GM21390 (cell line): ENCODE results near the gene NRF1.

Experiments used
- ATAC-seq: cut with Tn5 transposase; IDR thresholded peaks from one replicate; pipeline ENCODE4 v1.9.1; 2021; ENCODE audit not compliant: unreplicated experiment

The NRF1 gene

DNA sequence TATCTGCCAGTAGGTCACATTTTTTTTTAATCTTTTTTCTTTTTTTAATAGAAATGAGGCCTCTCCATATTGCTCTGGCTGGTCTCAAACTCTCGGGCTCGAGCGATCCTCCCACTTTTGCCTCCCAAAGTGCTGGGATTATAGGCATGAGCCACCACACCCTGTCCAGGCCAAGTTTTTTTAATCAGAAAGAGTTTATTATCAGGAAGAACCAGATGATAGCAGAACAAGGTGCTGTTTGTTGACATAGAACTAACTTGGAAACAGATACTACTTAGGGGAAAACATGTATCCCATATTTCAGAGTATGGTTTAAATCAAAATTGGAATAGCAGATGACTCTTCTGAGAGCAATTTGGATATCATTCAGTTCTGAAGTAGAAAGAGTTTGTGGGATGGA is 118.6 kb downstream of the NRF1 start:
- ATAC-seq: no peak

DNA sequence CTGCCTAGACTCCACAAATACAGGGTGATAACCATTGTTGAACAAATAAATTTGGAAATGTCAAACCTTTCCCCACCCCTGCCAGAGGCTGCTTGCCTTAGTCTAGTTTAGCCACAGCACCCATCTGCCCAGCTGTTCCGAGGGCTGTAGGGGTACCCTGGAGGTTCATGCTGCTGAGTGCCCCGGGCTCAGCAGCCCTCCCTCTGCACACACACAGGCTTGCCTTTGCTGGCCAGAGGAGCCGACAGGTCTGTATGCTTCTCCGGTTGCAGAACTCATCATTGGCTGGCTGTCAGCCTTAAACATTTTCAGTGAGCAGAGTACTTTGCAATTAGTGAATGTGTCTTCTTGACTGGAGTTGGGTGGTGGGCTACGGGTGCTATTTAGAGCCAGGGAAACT is 122.9 kb downstream of the NRF1 start:
- ATAC-seq: no peak

DNA sequence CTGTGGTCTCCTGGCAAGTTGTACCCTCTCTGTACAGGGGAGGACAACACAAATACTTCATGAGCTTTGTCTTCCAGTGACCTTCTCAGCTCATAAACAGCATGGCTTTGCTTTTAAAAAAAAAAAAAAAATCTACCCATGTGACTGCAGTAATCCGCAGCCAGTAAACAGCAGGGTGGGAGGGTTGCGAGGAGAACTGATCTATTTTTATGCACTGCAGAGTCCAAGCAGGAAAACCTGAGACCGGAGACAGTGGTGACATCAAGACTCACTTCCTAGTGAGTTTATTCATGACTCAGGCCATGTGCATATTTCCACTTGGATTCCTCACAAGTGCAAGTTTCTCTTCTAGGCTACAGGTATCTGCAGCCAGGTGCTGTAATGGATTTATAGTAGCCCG is 127.9 kb downstream of the NRF1 start:
- no peak for ATAC-seq

DNA sequence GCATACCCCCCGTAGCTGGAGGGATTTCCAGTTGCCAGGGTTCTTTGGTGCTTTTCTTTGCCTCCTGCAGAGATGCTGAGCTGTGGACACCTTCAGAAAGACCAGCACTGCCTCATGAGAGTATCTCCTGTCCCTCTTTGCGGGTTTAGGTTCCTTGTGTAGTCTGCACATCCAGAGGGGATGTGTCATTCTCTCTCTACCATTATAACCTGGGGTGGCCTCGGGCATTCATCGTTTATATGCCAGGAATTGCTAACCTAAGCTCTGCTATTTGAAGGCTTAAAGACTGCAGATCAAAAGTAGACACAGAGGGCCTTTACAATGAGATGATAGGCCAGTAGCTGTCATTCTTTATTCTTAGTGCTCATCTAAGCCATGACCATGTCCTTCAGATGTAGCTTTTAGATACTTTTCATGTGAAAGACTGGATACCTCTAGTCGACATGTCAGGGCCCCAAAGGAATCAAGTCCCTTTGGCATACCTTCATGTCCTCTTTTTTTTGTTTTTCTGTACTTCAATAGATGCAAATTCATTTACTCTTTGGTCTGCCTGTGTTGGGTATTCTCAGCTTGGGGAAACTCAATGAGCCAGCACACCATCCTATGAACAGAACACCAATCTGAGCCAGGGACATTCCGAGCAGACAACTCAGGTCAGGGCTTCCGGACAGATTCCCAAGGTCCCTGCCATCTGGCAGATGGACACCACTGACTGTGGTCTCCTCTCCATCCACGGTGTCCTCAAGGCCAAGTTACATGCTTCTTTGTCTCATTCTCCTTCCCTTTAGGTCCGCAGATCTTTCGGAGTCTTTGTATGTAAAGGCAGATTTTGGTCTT is 129.3 kb downstream of the NRF1 start:
- no peak for ATAC-seq

DNA sequence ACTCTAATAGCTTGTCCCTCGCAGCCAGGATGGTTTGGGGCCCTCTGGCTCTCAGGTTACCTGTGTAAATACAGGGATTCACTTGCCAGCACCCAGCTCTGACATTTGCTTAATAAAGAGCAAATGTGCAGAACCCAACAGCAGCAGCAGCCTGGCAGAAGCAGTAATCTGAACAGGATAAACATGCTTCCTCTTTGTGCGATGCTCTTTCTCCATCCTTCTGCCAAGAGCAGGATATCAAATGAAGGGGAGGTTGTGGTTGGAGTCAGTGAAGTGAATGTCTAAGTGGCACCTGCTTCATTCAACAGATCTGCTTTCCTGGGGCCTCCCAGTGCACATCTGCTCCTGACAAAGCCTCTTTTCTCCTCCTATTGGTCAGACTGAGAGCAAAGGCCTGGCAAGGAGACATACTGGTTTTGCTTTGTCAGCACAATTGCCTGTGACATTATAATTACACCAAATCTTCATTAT is 130.3 kb downstream of the NRF1 start:
- ATAC-seq: no peak

DNA sequence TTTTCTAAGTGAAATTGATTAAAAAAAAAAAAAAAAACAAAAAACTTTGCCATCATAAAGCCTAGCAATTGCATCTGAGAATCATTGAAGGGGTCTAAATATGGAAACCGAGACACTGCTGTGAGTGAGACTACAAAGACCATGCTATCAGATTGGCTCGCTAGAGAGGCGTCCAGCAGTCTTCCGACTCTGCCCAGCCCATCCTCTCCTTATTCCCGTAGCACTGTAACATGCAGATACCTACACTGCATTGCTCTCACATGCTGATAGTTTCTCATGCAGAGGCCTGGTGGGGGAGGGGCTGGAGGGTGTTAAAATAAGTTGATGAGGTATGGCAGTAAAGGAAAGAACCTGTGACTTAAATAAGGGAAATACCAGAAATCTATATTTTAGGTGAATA is 130.7 kb downstream of the NRF1 start:
- no peak for ATAC-seq

DNA sequence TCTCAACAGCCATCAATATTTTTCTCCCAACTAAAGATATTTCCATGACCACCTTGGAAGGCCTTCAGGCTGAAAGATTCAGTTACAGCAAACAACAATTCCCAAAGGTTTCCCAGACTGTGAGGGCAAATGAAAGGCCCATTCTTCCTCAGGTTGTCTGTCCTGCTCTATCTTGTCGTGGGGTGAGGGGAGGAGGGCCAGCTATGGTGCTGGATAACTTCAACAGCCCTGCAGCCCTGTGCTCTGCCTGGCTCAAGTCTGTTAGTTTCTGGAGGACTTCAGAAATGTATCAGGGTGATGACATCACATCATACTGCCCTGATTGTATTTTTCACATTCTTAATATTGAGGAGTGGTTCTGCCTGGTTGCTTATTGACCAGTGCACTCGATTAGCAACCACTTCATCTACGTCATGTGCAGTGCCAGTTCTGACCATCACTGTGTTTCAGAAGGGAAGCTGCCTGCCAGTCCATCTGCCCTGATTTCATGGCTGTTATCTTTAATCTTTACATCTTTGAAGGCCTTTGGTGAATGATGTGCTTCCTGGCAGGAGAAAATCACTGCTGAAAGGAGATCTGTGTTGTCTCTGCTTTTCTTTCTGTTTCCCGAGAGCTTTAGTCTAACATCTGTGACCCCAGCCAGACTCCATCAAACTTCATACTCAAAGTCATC is 135.5 kb downstream of the NRF1 start:
- no peak for ATAC-seq

DNA sequence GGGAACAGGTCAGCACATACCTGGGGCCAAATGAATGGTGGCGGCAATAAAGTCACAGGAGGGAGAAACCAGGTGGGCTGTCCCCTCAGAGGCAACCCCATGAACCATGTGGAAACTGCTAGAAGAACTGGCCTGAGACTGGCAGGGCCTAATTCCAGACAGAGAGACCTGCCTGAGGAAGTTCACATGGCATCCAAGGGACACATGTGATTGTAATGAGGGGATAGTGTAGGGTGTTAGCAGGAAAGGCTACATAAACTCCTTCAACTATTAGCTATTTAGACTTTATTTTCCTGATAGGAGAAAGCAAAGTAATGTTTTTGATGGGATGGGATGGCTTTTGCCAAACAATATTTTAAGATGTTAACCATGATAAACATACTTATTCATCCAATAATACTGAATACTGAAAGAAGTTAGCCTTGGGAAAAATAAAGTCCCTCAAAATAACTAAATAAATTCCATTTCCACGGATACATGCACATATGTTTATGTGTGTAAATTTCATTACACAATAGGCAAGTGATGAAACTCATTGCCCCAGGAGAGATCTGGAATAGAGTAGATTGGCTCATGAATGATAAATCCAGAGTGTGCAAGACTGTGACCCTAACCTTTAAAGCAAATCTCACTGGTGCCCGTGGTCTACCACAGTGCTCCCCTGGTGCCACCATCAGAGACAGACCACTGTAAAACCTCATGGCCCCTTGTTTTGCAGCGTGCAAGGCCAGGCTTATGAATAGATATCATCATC is 137.0 kb downstream of the NRF1 start:
- no peak for ATAC-seq

DNA sequence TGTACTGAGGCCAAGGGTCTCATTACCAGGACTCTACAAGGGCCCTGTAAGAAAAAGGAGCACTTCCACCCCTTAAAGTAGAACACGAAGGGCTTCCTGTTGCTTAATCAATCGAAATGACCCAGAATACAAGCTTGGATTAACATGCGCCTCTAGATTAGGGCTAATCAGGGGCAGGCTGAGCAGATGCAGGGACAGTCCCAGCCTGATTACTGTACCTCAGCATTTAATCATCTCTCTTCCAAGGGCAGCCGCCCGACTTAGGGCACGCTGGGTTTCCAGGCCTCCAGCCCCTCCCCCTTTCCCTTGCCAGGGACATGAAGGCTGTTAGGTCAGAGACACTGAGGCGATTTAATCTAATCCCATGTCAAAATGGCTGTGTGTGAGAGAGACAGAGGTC is 138.6 kb downstream of the NRF1 start:
- no peak for ATAC-seq

DNA sequence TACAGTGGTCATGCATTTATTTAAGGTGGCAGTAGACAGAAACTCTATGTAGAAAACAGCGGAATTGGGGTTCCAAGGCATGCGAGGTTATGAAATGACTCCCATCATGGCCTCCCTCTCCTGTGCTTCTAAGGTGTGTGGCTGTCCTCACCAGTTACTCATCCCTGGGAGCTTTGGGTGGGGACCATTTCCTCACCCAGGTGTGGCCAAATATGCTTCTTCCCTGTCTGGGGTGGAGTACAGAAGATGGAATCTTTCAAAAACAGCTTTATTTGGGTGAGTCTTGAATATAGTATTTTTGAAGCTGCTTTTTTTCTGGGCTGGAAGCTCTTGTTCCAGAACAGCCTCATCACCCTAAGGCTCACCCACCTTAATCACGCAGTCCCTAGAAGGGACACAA is 139.0 kb downstream of the NRF1 start:
- ATAC-seq: no peak

DNA sequence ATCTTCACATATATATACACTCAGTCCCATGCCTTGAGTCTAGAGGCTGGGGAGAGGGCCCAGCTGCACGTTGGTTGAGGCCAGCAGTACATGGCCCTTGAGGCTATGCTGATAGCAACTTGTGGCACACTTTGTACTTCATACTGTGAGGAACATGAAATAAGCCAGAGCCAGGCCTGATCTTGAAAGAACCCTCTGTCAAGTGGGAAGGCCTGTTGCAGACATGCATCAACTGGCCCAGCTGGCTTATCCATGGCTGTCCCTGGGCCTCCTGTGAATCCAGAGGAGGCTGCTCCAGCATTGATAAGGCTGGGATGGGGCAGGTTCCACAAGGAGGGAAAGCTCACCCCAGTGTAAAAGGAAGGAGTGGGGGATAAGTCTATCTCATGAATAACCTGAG is 140.4 kb downstream of the NRF1 start:
- no peak for ATAC-seq

DNA sequence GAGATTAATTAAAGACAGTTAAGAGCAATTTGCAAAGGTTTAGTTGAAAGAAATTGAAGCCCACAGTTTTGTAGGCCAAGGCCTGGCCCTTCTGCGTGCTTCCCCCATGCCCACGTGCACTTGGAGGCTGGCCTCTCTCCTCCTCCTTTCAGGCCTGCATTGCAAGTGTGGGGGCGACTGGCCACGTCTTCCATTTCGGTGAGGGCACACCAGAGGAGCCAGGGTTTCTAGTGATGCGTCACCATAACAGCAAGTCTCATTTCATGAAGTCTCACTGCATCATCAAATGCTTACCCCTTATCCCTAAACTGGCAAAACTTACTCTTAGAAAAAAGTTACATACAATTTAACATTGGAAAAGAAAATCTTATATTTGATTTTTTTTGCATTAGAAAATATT is 141.2 kb downstream of the NRF1 start:
- ATAC-seq: no peak

DNA sequence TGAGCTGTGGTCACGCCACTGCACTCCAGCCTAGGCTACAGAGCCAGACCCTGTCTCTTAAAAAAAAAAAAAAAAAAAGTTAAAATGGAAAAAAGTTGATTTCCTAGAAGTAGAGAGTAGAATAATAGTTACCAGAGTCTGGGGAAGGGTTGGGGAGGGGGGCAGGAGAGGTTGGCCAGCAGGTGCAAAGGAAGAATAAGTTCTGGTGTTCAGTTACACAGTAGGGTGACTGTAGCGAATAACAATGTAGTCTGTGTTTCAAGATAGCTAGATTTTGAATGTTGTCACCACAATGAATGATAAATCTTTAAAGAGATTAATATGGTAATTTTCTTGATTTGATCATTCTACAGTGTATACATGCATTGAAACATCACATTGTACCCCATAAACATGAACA is 142.9 kb downstream of the NRF1 start:
- ATAC-seq: no peak

DNA sequence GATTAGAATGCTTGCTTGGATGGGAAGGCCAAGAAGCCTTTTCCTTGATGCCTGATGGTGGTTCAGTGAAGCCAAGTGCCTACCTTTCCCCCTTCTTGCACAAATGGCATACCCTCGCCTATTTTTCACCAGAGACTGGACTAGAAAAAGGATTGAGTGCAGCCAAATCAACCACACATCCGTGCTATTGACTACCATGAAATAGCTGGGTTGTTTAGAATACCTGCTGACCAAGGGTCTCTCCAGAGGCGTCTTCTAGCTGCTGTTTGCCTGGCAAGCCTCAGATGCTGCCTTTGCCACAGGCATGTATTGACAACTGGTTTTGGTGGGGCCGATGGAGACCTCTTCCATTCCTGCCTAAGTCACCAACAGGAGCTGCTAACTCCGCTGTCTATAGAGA is 146.5 kb downstream of the NRF1 start:
- ATAC-seq: no peak

DNA sequence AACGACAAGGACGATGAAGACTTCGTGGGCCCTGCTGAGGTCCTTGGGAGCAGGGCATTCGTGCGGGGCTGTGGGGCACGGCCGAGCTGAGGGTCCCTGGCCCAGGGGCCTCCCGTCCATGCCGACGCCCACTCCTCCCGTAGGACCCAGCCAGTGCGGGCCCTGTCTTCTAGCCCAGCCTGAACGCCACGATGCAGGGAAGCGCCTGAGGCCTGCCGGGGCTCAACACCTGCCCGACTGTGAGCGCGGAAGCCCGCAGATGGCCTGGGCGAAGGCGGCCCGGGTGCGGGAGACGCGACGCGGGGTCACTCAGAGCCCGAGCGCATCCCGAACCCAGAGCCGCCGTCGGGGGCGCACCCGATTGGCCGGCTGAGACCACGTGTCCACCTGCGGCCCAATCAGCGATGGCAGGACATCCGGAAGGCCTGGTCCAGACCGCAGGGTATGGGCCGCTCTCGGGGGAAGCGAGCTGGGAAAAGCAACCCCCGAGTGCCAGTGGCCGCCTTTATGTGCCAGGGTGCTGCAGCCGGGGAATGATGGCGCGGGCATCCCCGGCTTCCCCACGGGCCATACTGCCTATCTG is 151.0 kb downstream of the NRF1 start:
- no peak for ATAC-seq

DNA sequence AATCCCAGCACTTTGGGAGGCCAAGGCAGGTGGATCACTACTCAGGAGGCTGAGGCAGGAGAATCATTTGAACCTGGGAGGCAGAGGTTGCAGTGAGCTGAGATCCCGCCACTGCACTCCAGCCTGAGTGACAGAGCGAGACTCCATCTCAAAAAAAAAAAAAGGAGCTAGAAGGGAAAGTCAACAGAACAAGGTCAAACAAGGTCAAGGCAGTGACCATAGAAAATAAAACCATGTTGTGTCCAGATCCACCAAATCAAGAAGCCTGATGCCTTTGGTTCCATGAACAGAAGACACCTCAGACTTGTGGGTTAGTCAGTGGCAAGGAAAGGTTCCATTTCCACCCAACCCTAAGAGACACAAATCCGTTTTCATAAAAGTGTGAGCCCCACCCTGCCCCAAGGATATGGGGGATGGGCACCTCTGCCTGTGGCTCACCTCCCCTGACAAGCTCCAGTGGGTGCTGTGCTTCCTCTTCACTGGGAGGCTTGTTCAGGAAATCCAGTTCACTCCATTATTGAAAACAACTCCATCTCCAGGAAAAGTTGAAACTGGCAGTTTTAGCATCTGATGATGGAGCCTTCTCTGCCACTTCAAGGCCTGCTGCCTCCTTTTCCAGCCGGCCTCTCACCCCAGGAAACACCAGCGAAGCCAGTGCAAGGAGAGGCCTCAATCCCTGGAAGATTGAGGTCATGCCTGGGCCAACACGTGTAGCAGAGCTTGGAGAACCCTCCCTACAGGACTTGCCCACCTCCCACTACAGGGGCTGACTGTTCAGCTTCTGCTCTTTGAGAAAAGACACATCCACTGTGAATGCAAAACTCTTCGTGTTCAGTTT is 152.9 kb downstream of the NRF1 start:
- ATAC-seq: no peak

DNA sequence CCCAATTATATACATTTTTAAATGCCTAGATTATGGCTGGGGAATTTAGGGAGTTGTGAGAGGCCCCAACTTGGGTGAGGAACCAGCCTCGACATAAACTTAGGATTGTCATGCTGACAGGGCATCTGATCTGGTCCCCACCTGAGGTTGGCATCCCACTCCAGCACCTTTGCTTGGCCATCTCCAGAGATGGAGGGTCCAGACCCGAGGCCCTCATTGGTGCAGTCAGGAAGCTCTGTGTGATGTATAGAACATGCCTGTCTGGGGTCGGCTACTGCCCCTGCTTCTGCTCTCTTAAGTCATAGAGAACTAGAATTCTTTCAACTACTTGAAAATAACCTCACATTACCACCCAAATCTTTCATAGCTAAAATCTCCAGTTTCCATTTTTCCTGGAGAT is 153.8 kb downstream of the NRF1 start:
- ATAC-seq: no peak

DNA sequence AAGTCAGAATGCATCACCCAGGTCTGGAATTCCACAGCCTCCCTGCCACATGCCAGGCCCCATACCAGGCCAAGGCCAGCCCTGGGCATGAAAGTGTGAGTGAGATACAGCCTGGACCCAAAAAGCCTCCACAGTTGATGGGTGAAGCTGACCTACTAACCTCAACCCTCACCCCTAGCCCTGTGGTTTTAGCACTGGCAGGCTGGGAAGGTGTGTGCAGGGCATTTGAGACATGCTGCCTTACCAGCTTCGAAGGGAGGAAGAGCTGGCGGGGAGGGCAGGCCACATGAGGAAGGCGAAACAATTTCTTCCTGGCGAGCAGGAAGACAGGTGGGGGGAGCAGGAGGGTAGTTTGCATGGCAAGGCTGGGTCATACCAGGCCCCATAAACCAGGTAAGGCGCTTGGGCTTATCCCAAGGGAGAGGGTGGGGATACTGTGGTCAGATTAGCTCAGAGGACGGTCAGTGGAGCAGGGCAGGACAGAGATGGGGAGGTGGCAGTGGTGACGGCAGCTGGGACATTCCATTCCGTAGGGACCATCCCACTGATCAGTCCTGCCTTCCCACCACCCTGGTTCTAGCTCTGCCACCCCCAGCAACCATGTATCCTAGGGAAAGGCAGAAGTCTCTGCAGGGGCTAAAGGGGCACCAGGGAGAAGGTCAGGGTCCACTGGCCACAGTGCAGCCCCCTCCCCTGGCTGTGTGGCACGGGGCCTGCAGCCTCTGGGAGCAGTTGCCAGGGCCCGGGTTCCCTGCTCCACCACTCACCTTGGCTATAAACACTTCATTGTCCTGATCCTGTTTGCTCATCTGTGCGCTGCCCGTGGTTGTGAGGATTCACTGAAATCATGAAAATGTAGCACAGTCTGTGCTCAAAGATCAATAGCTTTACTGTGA is 155.8 kb downstream of the NRF1 start:
- no peak for ATAC-seq

DNA sequence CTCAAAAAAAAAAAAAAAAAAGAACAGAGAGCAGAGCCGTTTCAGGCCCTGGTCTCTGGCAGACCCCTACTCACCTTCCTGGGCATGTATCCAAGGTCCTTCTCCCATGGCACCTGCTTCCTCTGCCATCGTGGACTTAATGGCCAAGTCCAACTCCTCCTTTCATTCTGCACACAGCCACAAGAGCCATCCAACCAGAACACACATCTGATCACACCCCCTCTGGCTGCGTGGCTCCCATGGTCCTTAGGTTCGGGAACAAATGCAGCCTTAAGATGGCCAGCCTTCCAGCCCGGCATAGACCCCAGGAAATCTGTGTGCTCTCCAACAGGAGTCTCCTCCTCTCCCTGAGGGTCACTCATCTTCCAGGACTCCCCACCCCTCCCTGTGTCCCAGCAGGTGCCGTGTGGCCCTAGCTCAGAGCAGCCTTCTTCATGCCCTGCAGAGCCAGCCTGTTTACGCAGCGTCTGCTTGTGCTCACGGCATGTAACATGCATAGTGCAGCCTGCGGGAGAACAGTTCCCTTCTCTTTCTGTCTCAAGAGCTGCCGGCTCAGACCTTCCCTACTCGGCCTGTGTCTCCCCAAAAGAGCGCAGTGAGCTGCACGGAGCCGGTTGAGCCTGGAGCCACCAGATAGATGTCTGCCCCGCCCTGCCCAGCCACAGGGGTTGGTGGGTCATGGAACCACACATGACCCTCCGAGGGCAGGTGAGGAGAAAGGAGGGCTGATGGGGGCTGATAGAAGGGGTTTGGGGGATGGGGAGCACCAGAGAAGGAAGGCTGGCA is 157.3 kb downstream of the NRF1 start:
- ATAC-seq: no peak
